SK-N-SH treated with all-trans-retinoic acid at 6 μM for 48 hours (cell line): Measurements from ENCODE around the gene FAM228A.

Experiments
- ATAC-seq: fragments of 200-7000 bp; cut with Tn5 transposase; 3 replicates; pipeline ENCODE4 v1.9.1; 2020; ENCODE audit warnings: mild to moderate bottlenecking, moderate library complexity
- ARNTL ChIP-seq: fragments of 450-650 bp; formaldehyde crosslinking; IDR thresholded peaks from 2 replicates; pipeline ENCODE4 v1.5.0; 2020; ENCODE audit warnings: low read depth, mild to moderate bottlenecking, moderate library complexity, borderline replicate concordance
- BACH2 ChIP-seq: fragments of 250-450 bp; sonication (Bioruptor Pico); IDR thresholded peaks from 2 replicates; pipeline ENCODE4 v1.9.0; 2021; ENCODE audit warnings: mild to moderate bottlenecking, borderline replicate concordance
- CREB5 ChIP-seq: fragments of 250-450 bp; sonication (Bioruptor Pico); IDR thresholded peaks from 2 replicates; pipeline ENCODE4 v1.5.1; 2020; ENCODE audit warnings: low read depth, mild to moderate bottlenecking, moderate library complexity
- CSRNP3 ChIP-seq: fragments of 250-450 bp; sonication (Bioruptor Pico); IDR thresholded peaks from 2 replicates; pipeline ENCODE4 v1.5.1; 2021; ENCODE audit warnings: mild to moderate bottlenecking, moderate library complexity
- ESRRG ChIP-seq: fragments of 250-450 bp; sonication (Bioruptor Pico); IDR thresholded peaks from 2 replicates; pipeline ENCODE4 v1.6.1; 2021; ENCODE audit warnings: mild to moderate bottlenecking
- GLIS3 ChIP-seq: fragments of 250-450 bp; sonication (Bioruptor Pico); IDR thresholded peaks from 2 replicates; pipeline ENCODE4 v1.5.0; 2020; ENCODE audit warnings: mild to moderate bottlenecking, moderate library complexity
- ISL1 ChIP-seq: fragments of 250-450 bp; sonication (Bioruptor Pico); IDR thresholded peaks from 2 replicates; pipeline ENCODE4 v2.1.2; 2022; ENCODE audit warnings: mild to moderate bottlenecking, moderate library complexity
- OSR1 ChIP-seq: fragments of 250-450 bp; sonication (Bioruptor Pico); IDR thresholded peaks from 2 replicates; pipeline ENCODE4 v1.8.0; 2022; ENCODE audit warnings: moderate library complexity, mild to moderate bottlenecking, inconsistent platforms
- PATZ1 ChIP-seq: fragments of 250-450 bp; sonication (Bioruptor Pico); IDR thresholded peaks from 2 replicates; pipeline ENCODE4 v1.8.0; 2020; ENCODE audit warnings: mild to moderate bottlenecking, moderate library complexity, borderline replicate concordance
- POU6F1 ChIP-seq: fragments of 250-450 bp; sonication (Bioruptor Pico); IDR thresholded peaks from 2 replicates; pipeline ENCODE4 v1.8.0; 2021; ENCODE audit warnings: low read depth, mild to moderate bottlenecking, moderate library complexity, borderline replicate concordance
- PPARA ChIP-seq: fragments of 250-450 bp; sonication (Bioruptor Pico); IDR thresholded peaks from 2 replicates; pipeline ENCODE4 v1.5.0; 2020; ENCODE audit warnings: mild to moderate bottlenecking, borderline replicate concordance
- RARB ChIP-seq: fragments of 250-450 bp; sonication (Bioruptor Pico); IDR thresholded peaks from 2 replicates; pipeline ENCODE4 v1.8.0; 2021; ENCODE audit warnings: mild to moderate bottlenecking, moderate library complexity
- SNAI2 ChIP-seq: fragments of 250-450 bp; sonication (Bioruptor Pico); IDR thresholded peaks from 2 replicates; pipeline ENCODE4 v1.5.0; 2020; ENCODE audit warnings: mild to moderate bottlenecking, moderate library complexity
- TCF4 ChIP-seq: fragments of 250-450 bp; sonication (Bioruptor Pico); IDR thresholded peaks from 2 replicates; pipeline ENCODE4 v1.8.0; 2021; ENCODE audit warnings: mild to moderate bottlenecking, moderate library complexity, borderline replicate concordance
- TOX ChIP-seq: fragments of 250-450 bp; sonication (Bioruptor Pico); IDR thresholded peaks from 2 replicates; pipeline ENCODE4 v1.8.0; 2021; ENCODE audit warnings: mild to moderate bottlenecking, moderate library complexity, borderline replicate concordance
- TSHZ2 ChIP-seq: fragments of 250-450 bp; sonication (Bioruptor Pico); IDR thresholded peaks from 2 replicates; pipeline ENCODE4 v1.5.0; 2020; ENCODE audit warnings: mild to moderate bottlenecking, moderate library complexity
- ZC3H10 ChIP-seq: fragments of 250-450 bp; sonication (Bioruptor Pico); IDR thresholded peaks from 2 replicates; pipeline ENCODE4 v1.5.1; 2021; ENCODE audit warnings: mild to moderate bottlenecking, moderate library complexity
- ZFP3 ChIP-seq: fragments of 250-450 bp; sonication (Bioruptor Pico); IDR thresholded peaks from 2 replicates; pipeline ENCODE4 v1.5.0; 2020; ENCODE audit warnings: mild to moderate bottlenecking, moderate library complexity
- ZNF565 ChIP-seq: fragments of 450-650 bp; formaldehyde crosslinking; conservative IDR thresholded peaks from 2 replicates; pipeline ENCODE4 v1.5.0; 2020; ENCODE audit warnings: low read depth, mild to moderate bottlenecking, moderate library complexity
- ZNF70 ChIP-seq: fragments of 450-650 bp; formaldehyde crosslinking; IDR thresholded peaks from 2 replicates; pipeline ENCODE4 v1.5.0; 2020; ENCODE audit warnings: mild to moderate bottlenecking, moderate library complexity
- ZNF8 ChIP-seq: fragments of 450-650 bp; formaldehyde crosslinking; IDR thresholded peaks from 2 replicates; pipeline ENCODE4 v1.5.0; 2020; ENCODE audit warnings: mild to moderate bottlenecking, moderate library complexity

The FAM228A gene

GRCh38 chr2:24210106-24210455 is 35.2 kb downstream of the FAM228A start:
- no peak for TF ChIP-seq ZNF565
- no peak for TF ChIP-seq TSHZ2 (CRISPR knock-in tag)
- TF ChIP-seq ARNTL (CRISPR knock-in tag) = no peak
- TF ChIP-seq SNAI2 (CRISPR knock-in tag) = no peak
- TF ChIP-seq ESRRG (CRISPR knock-in tag) = no peak
- no peak for TF ChIP-seq ZNF8 (CRISPR knock-in tag)
- no peak for TF ChIP-seq PATZ1
- no peak for TF ChIP-seq ZC3H10 (CRISPR knock-in tag)
- TF ChIP-seq GLIS3 (CRISPR knock-in tag) = no peak
- no peak for TF ChIP-seq RARB (CRISPR knock-in tag)
- no peak for TF ChIP-seq BACH2 (CRISPR knock-in tag)
- TF ChIP-seq TCF4 = no peak
- TF ChIP-seq CSRNP3 (CRISPR knock-in tag) = no peak
- TF ChIP-seq ISL1 = no peak
- TF ChIP-seq PPARA (CRISPR knock-in tag) = no peak

GRCh38 chr2:24210723-24211122 is 35.9 kb downstream of the FAM228A start:
- TF ChIP-seq GLIS3 (CRISPR knock-in tag) = no peak
- no peak for TF ChIP-seq SNAI2 (CRISPR knock-in tag)
- TF ChIP-seq TCF4 = no peak
- TF ChIP-seq ZFP3 = no peak
- no peak for TF ChIP-seq CREB5 (CRISPR knock-in tag)
- TF ChIP-seq OSR1 (CRISPR knock-in tag) = no peak
- no peak for TF ChIP-seq TSHZ2 (CRISPR knock-in tag)
- no peak for TF ChIP-seq POU6F1 (CRISPR knock-in tag)
- no peak for TF ChIP-seq CSRNP3 (CRISPR knock-in tag)
- no peak for TF ChIP-seq ZNF8 (CRISPR knock-in tag)
- no peak for TF ChIP-seq PPARA (CRISPR knock-in tag)
- TF ChIP-seq RARB (CRISPR knock-in tag) = no peak
- no peak for TF ChIP-seq PATZ1
- no peak for TF ChIP-seq ZNF70
- TF ChIP-seq BACH2 (CRISPR knock-in tag) = no peak
- no peak for TF ChIP-seq TOX
- no peak for ATAC-seq

More at GRCh38 chr2:24210106-24210455, 35.2 kb downstream of the FAM228A start:
- ATAC-seq = no peak
